Progenitor cell of endocrine pancreas (in vitro differentiated cells): ENCODE data around the gene UCP3. TPM values are rescaled to one million over a fixed set of nuclear protein-coding genes. Genes with fewer than 3 reads are reported as not detected.
A peak's percentile ranks its signal among the peaks of the same experiment; 100 is the strongest.

ENCODE experiments used
- DNase-seq: peaks from one replicate; pipeline ENCODE4 v3.0.0; 2021; ENCODE audit warnings: low spot score; ENCODE audit not compliant: unreplicated experiment
- H3K27ac Mint-ChIP-seq: 2 replicates; pipeline ENCODE4 v1.8.0; 2021; ENCODE audit warnings: mild to moderate bottlenecking, moderate library complexity, mixed read lengths
- H3K27me3 Mint-ChIP-seq: 2 replicates; pipeline ENCODE4 v1.8.0; 2021; ENCODE audit warnings: mixed read lengths
- H3K36me3 Mint-ChIP-seq: 2 replicates; pipeline ENCODE4 v1.8.0; 2022; ENCODE audit warnings: mixed read lengths; ENCODE audit not compliant: insufficient read depth
- H3K4me1 Mint-ChIP-seq: 2 replicates; pipeline ENCODE4 v1.8.0; 2021; ENCODE audit warnings: low read depth, mixed read lengths
- H3K4me3 Mint-ChIP-seq: 2 replicates; pipeline ENCODE4 v1.8.0; 2021; ENCODE audit warnings: low read depth, mild to moderate bottlenecking, moderate library complexity, mixed read lengths
- H3K9me3 Mint-ChIP-seq: 2 replicates; pipeline ENCODE4 v1.8.0; 2021; ENCODE audit warnings: low read depth, mixed read lengths
- total RNA-seq: library from RNA; stranded (reverse); gene quantifications from 2 replicates; pipeline ENCODE4 v1.2.1, GENCODE V29; 2021
- TF ChIP-seq, protein P1 (sequence below): fragments of 200-600 bp; sonication (generic); IDR thresholded peaks from one replicate; pipeline ENCODE4 v1.5.0; 2021; ENCODE audit warnings: antibody characterized with exemption, mild to moderate bottlenecking; ENCODE audit not compliant: unreplicated experiment

UCP3 gene
- total RNA-seq, 1 donor from 2014 or later: 4.3 TPM

DNA sequence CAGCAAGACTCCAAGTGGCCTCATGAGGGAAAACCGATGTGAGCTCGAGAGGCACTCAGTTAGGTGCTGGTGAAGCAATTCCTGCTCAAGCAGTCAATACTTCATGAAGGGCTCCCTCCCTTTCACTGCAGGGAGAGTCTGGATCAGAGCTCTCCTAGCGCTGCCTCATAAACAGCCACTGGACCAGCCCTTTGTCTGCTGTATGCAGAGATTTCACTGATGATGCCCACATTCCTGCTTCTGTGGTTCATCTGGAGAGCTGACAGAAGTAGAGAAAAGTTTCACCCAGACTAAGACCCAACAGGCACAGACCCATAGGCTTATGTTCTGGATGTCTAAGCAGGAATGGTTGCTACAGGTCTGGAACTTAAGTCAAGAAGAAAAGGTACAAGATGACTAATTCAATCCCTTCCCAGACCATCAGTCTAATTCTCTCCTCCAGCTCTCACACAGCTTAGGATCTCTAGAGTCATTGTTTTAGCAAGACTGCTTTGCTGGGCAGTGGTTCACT lies 30.3 kb downstream of the UCP3 start:
- H3K9me3 Mint-ChIP-seq: no peaks in the 10 kb centered on the region
- TF ChIP-seq, protein P1, sequence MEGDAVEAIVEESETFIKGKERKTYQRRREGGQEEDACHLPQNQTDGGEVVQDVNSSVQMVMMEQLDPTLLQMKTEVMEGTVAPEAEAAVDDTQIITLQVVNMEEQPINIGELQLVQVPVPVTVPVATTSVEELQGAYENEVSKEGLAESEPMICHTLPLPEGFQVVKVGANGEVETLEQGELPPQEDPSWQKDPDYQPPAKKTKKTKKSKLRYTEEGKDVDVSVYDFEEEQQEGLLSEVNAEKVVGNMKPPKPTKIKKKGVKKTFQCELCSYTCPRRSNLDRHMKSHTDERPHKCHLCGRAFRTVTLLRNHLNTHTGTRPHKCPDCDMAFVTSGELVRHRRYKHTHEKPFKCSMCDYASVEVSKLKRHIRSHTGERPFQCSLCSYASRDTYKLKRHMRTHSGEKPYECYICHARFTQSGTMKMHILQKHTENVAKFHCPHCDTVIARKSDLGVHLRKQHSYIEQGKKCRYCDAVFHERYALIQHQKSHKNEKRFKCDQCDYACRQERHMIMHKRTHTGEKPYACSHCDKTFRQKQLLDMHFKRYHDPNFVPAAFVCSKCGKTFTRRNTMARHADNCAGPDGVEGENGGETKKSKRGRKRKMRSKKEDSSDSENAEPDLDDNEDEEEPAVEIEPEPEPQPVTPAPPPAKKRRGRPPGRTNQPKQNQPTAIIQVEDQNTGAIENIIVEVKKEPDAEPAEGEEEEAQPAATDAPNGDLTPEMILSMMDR: no peak
- H3K36me3 Mint-ChIP-seq: peaks cover 18% of the 10 kb centered on the region
- no peak for DNase-seq
- H3K4me3 Mint-ChIP-seq: no peak overlapping the region
- peak overlapping the region; percentile 23 for H3K27ac Mint-ChIP-seq
- no peaks in the 10 kb centered on the region for H3K27me3 Mint-ChIP-seq
- peaks cover 26% of the 10 kb centered on the region for H3K4me1 Mint-ChIP-seq

DNA sequence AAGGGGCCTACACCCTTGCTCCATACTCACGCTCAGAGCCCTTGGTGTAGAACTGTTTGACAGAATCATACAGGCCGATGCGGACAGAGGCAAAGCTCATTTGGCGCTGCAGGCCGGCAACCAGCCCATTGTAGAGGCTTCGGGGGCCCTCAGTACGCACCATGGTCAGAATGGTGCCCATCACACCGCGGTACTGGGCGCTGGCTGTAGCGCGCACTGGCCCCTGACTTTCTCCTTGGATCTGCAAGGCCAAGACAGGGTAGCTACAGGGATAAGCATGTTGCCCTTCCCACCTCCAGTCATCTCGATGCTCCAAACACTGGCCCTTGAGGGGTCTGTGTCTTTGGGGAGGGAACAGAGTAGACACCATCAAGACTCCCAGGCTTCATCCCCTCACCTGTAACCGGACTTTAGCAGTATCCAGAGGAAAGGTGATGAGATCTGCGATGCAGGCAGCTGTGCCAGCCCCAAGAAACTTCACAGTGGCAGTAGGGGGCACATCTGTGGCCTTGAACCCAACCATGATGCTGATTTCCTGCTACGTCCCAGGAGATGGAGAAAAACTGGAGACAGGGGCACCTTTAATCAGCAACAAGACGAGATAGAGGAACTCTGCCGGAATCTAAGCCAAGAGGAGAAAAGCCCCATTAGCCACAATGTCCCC lies 30.9 kb downstream of the UCP3 start:
- DNase-seq: no peak
- Mint-ChIP-seq H3K36me3 (peaks cover 18% of the 10 kb centered on the region), H3K9me3 (no peaks in the 10 kb centered on the region), H3K27me3 (no peaks in the 10 kb centered on the region), H3K4me1 (peaks cover 24% of the 10 kb centered on the region), H3K27ac (no peak overlapping the region), H3K4me3 (no peak overlapping the region)
- TF ChIP-seq, protein P1: no peak

DNA sequence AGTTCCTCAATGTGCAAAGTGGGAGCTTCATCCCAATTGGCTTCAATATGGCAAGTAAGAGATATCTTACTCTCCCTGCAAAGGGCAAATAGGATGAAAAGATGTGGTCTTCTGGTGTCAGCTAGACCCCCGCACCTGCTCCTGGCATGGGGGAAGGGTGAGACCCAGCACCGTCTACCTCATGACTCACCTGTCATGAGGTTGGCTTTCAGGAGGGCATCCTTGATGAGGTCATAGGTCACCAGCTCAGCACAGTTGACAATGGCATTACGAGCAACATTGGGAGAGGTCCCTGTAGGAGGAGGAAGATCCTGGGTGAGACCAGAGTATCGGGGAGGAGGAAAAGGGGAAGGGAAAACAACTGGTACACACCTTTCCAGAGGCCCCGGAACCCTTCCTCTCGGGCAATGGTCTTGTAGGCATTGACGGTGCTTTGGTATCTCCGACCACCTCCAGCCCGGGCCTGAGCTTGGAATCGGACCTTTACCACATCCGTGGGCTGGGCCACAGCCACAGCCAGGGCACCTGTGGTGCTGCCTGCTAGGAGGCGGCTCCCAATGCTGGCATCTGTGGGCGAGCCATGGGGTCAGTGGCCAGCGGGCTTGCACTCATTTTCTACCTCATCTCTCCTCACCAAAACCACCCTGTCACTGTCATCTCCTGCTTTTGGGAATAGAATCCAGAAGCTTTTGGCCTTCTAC lies 32.3 kb downstream of the UCP3 start:
- H3K4me1 Mint-ChIP-seq: peaks cover 19% of the 10 kb centered on the region
- H3K36me3 Mint-ChIP-seq: peaks cover 18% of the 10 kb centered on the region
- DNase-seq: no peak
- H3K27ac Mint-ChIP-seq: no peak overlapping the region
- TF ChIP-seq, protein P1: no peak
- H3K4me3 Mint-ChIP-seq: no peak overlapping the region
- no peaks in the 10 kb centered on the region for H3K27me3 Mint-ChIP-seq
- H3K9me3 Mint-ChIP-seq: no peaks in the 10 kb centered on the region

DNA sequence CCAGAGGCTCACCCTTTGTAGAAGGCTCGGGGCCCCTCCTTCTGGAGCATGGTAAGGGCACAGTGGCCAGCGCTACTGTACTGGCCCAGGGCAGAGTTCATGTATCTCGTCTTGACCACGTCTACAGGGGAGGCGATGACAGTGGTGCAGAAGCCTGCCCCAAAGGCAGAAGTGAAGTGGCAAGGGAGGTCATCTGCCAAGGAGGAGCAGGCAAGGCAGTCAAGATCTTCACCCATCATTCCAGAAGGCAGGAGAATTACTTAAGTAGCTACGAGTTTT lies 33.5 kb downstream of the UCP3 start:
- DNase-seq: no peak
- no peaks in the 10 kb centered on the region for H3K27me3 Mint-ChIP-seq
- peaks cover 18% of the 10 kb centered on the region for H3K36me3 Mint-ChIP-seq
- H3K27ac Mint-ChIP-seq: no peak overlapping the region
- TF ChIP-seq, protein P1: no peak
- peaks cover 9% of the 10 kb centered on the region for H3K4me1 Mint-ChIP-seq
- no peak overlapping the region for H3K4me3 Mint-ChIP-seq
- H3K9me3 Mint-ChIP-seq: no peaks in the 10 kb centered on the region

DNA sequence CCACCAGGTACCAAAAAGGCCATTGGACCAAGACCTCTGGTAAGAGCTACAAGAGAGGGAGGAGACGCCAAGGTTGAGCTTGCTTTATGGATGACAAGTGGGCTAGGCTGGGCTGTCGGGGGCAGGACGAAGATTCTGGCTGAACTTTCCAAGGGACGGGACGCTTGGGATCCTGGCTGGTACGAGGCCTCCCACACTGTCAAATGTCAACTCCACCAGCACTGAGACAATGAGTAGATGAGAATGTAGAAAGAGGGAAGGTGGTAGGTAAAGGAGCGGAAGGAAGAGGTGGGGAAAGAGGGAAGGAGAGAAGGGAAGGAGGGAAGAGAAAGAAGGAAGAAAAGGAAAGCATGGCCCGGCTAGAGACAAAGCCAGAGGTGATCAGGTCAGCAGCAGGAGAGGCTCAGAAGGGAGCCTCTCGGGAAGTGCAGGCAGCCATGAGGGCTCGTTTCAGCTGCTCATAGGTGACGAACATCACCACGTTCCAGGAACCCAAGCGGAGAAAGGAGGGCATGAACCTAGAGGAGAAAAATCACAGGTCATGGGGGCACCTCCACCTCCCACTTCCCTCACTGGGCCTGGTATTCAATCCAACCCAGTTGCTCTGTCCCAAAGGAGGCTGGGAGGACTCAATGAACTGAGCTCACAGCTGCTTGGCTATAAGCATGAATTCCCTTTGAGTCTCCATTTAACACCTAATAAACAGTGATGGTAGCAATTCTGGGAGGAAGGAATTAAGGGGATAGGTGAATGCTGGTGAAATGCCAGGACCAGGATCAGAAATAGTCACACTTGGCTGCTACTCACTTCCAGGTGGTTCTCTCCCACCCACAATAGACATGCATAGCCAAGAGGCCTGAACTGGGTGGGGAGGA lies 34.0 kb downstream of the UCP3 start:
- TF ChIP-seq, protein P1: no peak
- peaks cover 17% of the 10 kb centered on the region for H3K36me3 Mint-ChIP-seq
- H3K4me3 Mint-ChIP-seq: no peak overlapping the region
- peaks cover 3% of the 10 kb centered on the region for H3K4me1 Mint-ChIP-seq
- H3K27ac Mint-ChIP-seq: no peak overlapping the region
- no peaks in the 10 kb centered on the region for H3K9me3 Mint-ChIP-seq
- H3K27me3 Mint-ChIP-seq: no peaks in the 10 kb centered on the region
- DNase-seq: no peak
